K562 (cell line): ENCODE data around the gene CARD18. TPM values are rescaled to one million over a fixed set of nuclear protein-coding genes. Genes with fewer than 3 reads are reported as not detected.

Source experiments
- ATAC-seq: fragments of 200-7000 bp; cut with Tn5 transposase; 3 replicates; pipeline ENCODE4 v1.9.1; 2020; ENCODE audit warnings: moderate library complexity
- BruUV-seq: library from RNA; stranded (reverse); fragments of 400-500 nt; replicated peaks from 2 replicates; lab custom pipeline; 2021; lab: Mats Ljungman, UMichigan
- CTCF ChIA-PET: fragments of 300-600 bp; formaldehyde crosslinking; extraction: SDS; loops from one replicate; lab custom pipeline; 2021; ENCODE audit warnings: low intra/inter-chr PET ratio; lab: Yijun Ruan, JAX
- POLR2A ChIA-PET: fragments of 300-600, 350-650 bp; sonication (Branson Sonifier 250); formaldehyde crosslinking; extraction: SDS; loops from one replicate; lab custom pipeline; 2021; ENCODE audit warnings: antibody characterized with exemption, inconsistent platforms; lab: Yijun Ruan, JAX
- DNase-seq, 4 experiments: peaks; one replicate each; pipeline versions ENCODE4 v3.0.0 to v3.0.0-alpha.2; 2011 to 2018; ENCODE audit warnings: low spot score in 3 of 4, mixed read lengths in 3 of 4; ENCODE audit errors: extremely low read depth in 1 of 4
- FAIRE-seq: peaks from 2 replicates; lab custom pipeline; 2011; peaks lifted over from hg19 to GRCh38; lab: Jason Lieb, UNC
- H2AFZ ChIP-seq: 2 replicates; pipeline ENCODE4 v1.6.0; 2011; ENCODE audit warnings: low read depth, low read length, control low read depth, inconsistent platforms
- H3K27ac ChIP-seq: fragments of 200-600 bp; 3 replicates; pipeline ENCODE4 v1.8.0; 2011; ENCODE audit warnings: low read depth, mild to moderate bottlenecking, control low read depth, inconsistent platforms, low read length, moderate library complexity, mixed read lengths; ENCODE audit errors: extremely low read depth
- H3K27me3 ChIP-seq, 2 experiments: fragments of 300-600 bp in 1 of 2; 2 replicates in 1 of 2; 3 replicates in 1 of 2; pipeline versions ENCODE4 v1.6.0 to v1.8.0; 2011; ENCODE audit warnings: inconsistent platforms in 2 of 2, low read length in 2 of 2, mild to moderate bottlenecking in 1 of 2, mixed read lengths in 1 of 2, moderate library complexity in 1 of 2; ENCODE audit not compliant: control insufficient read depth in 2 of 2, insufficient read depth in 2 of 2
- H3K36me3 ChIP-seq: fragments of 300-600 bp; 3 replicates; pipeline ENCODE4 v1.8.0; 2011; ENCODE audit warnings: mild to moderate bottlenecking, low read length, inconsistent platforms; ENCODE audit not compliant: control insufficient read depth, insufficient read depth
- H3K4me1 ChIP-seq, 2 experiments: fragments of 200-600 bp in 1 of 2; replicated peaks in 1 of 2; 2 replicates in 1 of 2; 3 replicates in 1 of 2; pipeline versions ENCODE4 v1.5.1 to v1.8.0; 2011; ENCODE audit warnings: inconsistent platforms in 2 of 2, low read length in 2 of 2, mild to moderate bottlenecking in 1 of 2, mixed read lengths in 1 of 2, moderate library complexity in 1 of 2; ENCODE audit not compliant: control insufficient read depth in 2 of 2, insufficient read depth in 2 of 2
- H3K4me2 ChIP-seq: 2 replicates; pipeline ENCODE4 v1.6.1; 2011; ENCODE audit warnings: low read length, control low read depth, inconsistent platforms, mixed read lengths; ENCODE audit not compliant: insufficient read depth
- H3K4me3 ChIP-seq: fragments of 200-600 bp; sonication (generic), shearing (Covaris generic); 2 replicates; pipeline ENCODE4 v1.5.1; 2016; ENCODE audit warnings: control low read depth, inconsistent platforms
- H3K79me2 ChIP-seq: fragments of 200-600 bp; 3 replicates; pipeline ENCODE4 v1.8.0; 2011; ENCODE audit warnings: low read length, inconsistent platforms; ENCODE audit not compliant: control insufficient read depth, insufficient read depth
- H3K9ac ChIP-seq, 2 experiments: 2 replicates each; pipeline versions ENCODE4 v1.6.0 to v1.6.1; 2011; ENCODE audit warnings: low read depth in 2 of 2, low read length in 2 of 2, control low read depth in 1 of 2, inconsistent platforms in 1 of 2, mild to moderate bottlenecking in 1 of 2, mixed read lengths in 1 of 2; ENCODE audit not compliant: insufficient read depth in 1 of 2
- H3K9me1 ChIP-seq: one replicate; pipeline ENCODE4 v1.6.0; 2011; ENCODE audit warnings: inconsistent platforms, mild to moderate bottlenecking, low read length, moderate library complexity; ENCODE audit not compliant: control insufficient read depth, insufficient read depth
- H3K9me3 ChIP-seq: replicated peaks from 2 replicates; pipeline ENCODE4 v1.5.1; 2011; ENCODE audit warnings: low read depth, low read length, inconsistent platforms; ENCODE audit not compliant: control insufficient read depth, insufficient read depth
- H4K20me1 ChIP-seq: replicated peaks from 2 replicates; pipeline ENCODE4 v1.6.1; 2011; ENCODE audit warnings: low read length, inconsistent platforms, mixed read lengths; ENCODE audit not compliant: control insufficient read depth, insufficient read depth
- ADNP ChIP-seq: fragments of 200-800 bp; sonication (Bioruptor generic); IDR thresholded peaks from 2 replicates; pipeline ENCODE4 v1.6.1; 2016; ENCODE audit warnings: missing genetic modification characterization, missing compliant biosample characterization
- MXI1 ChIP-seq: IDR thresholded peaks from 2 replicates; pipeline ENCODE4 v1.6.1; 2011; ENCODE audit warnings: low read depth, mild to moderate bottlenecking, improper control_type of control experiment, low read length
- NRF1 ChIP-seq, 2 experiments: fragments of 450-650 bp; IDR thresholded peaks in 1 of 2; conservative IDR thresholded peaks in 1 of 2; 2 replicates each; pipeline ENCODE4 v1.6.1; 2014; ENCODE audit warnings: mild to moderate bottlenecking in 2 of 2
- POLR3G ChIP-seq: IDR thresholded peaks from 2 replicates; pipeline ENCODE4 v1.6.1; 2011; ENCODE audit not compliant: insufficient read length, insufficient replicate concordance; ENCODE audit errors: extremely low read depth
- RAD51 ChIP-seq: fragments of 450-650 bp; IDR thresholded peaks from 2 replicates; pipeline ENCODE4 v1.7.1; 2016; ENCODE audit warnings: low read depth, mild to moderate bottlenecking, borderline replicate concordance
- ZFP1 ChIP-seq: fragments of 450-650 bp; formaldehyde crosslinking; IDR thresholded peaks from 2 replicates; pipeline ENCODE4 v1.4.0; 2020; ENCODE audit warnings: mild to moderate bottlenecking, mixed read lengths
- ZNF583 ChIP-seq: fragments of 250-450 bp; sonication (Bioruptor Pico); IDR thresholded peaks from 2 replicates; pipeline ENCODE4 v1.4.0; 2020
- WGBS: fragments of 100-300 bp; shearing (Covaris generic); methylation state at CpG from one replicate; pipeline ENCODE4 v1.1.6; 2016; ENCODE audit warnings: low coverage, mixed read lengths; ENCODE audit not compliant: insufficient coverage; ENCODE audit errors: missing lambda C conversion rate; 5-methylcytosine and 5-hydroxymethylcytosine counted together
- in situ Hi-C: fragments of 300-500 bp; cut with MboI; formaldehyde crosslinking; loops from 4 replicates; pipeline ENCODE4 v1.15.0; 2018; ENCODE audit warnings: inconsistent platforms, mixed read lengths
- intact Hi-C: fragments of 100-400 bp; cut with micrococcal nuclease; formaldehyde crosslinking; loops from 2 replicates; pipeline ENCODE4 v1.14.2; 2022
- polyA plus RNA-seq, 8 experiments: library from polyadenylated mRNA; depleted of rRNA in 4 of 8; stranded (reverse) in 5 of 8; unstranded in 3 of 8; fragments of >200 nt; fragmentation: Nextera tagmentation in 2 of 8; fragmentation: Illumina TruSeq in 1 of 8; extraction: Ambion mirVana in 2 of 8; extraction: Trizol in 1 of 8; gene quantifications; 2 replicates each; pipeline versions ENCODE4 v1.2.1 to v1.2.3, GENCODE V29; 2011 to 2014; ENCODE audit warnings: inconsistent platforms in 1 of 8, missing spikeins in 1 of 8
- total RNA-seq, 7 experiments: library from RNA; depleted of rRNA in 6 of 7; stranded (reverse); fragments of >200 nt in 6 of 7; fragmentation: Illumina TruSeq in 2 of 7; extraction: Trizol in 2 of 7; gene quantifications; 2 replicates each; pipeline versions ENCODE4 v1.2.1 to v1.2.3, GENCODE V29; 2011 to 2021; ENCODE audit warnings: low replicate concordance in 1 of 7

The CARD18 gene
- total and polyA plus RNA-seq, 9 of the 15 experiments (the other 6 are each of a cell fraction or from before 2014, with no cell fraction given) = 1.5 to 4.7 (median 2.9) TPM

DNA sequence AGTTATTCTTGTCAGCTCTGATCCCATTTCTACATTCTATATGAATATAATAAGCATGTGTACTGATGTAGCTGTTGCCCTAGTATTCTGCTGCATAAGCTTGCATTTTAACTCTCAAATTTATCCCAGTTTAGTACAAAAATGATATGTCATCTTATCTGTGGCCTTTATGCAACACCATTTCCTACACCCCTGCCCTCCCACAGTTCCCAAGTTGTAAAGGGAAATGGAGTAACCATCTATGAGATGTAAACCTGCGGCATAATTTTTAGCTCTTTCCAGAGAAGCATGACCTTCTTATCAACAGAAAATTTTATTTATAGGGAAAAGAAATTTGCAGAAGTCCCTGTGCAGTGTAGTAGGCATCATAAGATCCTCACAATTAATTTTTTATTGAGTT lies 18.9 kb upstream of the CARD18 start (continued):
- no peak for TF ChIP-seq NRF1 (conservative IDR thresholded peaks at IDR 0.05 in 1 of 2, IDR thresholded peaks at IDR 0.05 in 1 of 2)
- TF ChIP-seq ZFP1 (CRISPR knock-in tag) = no peak
- TF ChIP-seq RAD51 = no peak
- no peak for TF ChIP-seq POLR3G
- TF ChIP-seq, all 486 proteins: peak for 0

DNA sequence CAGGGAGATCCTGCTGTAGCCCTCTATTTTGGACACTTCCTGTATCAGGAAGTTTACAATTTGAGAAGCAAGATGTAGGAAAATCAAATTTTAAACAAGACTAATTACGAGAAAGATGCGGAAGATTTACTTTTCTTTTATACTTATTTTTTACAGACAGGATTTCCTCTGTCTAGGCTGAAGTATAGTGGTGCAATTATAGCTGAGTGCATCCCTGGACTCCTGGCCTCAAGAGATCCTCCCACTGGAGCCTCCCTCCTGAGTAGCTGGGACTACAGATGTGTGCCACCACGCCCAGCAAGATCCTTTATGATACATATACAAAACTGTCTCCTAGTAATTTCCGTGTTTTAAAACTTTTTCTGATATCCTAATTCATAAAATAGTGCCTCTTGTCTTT lies 17.2 kb upstream of the CARD18 start:
- intact Hi-C loops = no loop called here
- TF ChIP-seq MXI1 (no peak), ZNF583 (CRISPR knock-in tag) (no peak), ADNP (no peak)
- TF ChIP-seq, all 486 proteins: peak for 0
- no peak for FAIRE-seq
- no peaks in the 10 kb centered on the region for H3K9me1 ChIP-seq
- ATAC-seq = no peak
- POLR2A ChIA-PET = no interaction called here
- H3K79me2 ChIP-seq = no peaks in the 10 kb centered on the region
- H3K36me3 ChIP-seq = no peaks in the 10 kb centered on the region
- in situ Hi-C loops = no loop called here
- no peak overlapping the region for H3K4me3 ChIP-seq
- H3K27me3 ChIP-seq = no peaks in the 10 kb centered on the region
- CTCF ChIA-PET = no interaction called here
- 6% methylated on average over 4 of the region's 4 CpGs for WGBS
- H4K20me1 ChIP-seq = no peaks in the 10 kb centered on the region
- no peaks in the 10 kb centered on the region for H3K9me3 ChIP-seq
- no TSS peak for BruUV-seq
- no peak overlapping the region for H3K27ac ChIP-seq
- no peak overlapping the region for H2AFZ ChIP-seq
- DNase-seq = no peak
- no peaks in the 10 kb centered on the region for H3K4me1 ChIP-seq
- H3K9ac ChIP-seq = no peak overlapping the region
- no peak overlapping the region for H3K4me2 ChIP-seq
